C4-2B (cell line): ENCODE results near the gene CCSAP.

Experiments
- ZFX ChIP-seq: fragments of 450-650 bp; IDR thresholded peaks from 2 replicates; pipeline ENCODE4 v1.6.1; 2017
- TF ChIP-seq, protein P1 (sequence below): fragments of 450-650 bp; conservative IDR thresholded peaks from 2 replicates; pipeline ENCODE4 v1.5.1; 2017; ENCODE audit warnings: mild to moderate bottlenecking

GRCh38 chr1:229302740-229303139 is 40.1 kb downstream of the CCSAP start:
- TF ChIP-seq, protein P1, sequence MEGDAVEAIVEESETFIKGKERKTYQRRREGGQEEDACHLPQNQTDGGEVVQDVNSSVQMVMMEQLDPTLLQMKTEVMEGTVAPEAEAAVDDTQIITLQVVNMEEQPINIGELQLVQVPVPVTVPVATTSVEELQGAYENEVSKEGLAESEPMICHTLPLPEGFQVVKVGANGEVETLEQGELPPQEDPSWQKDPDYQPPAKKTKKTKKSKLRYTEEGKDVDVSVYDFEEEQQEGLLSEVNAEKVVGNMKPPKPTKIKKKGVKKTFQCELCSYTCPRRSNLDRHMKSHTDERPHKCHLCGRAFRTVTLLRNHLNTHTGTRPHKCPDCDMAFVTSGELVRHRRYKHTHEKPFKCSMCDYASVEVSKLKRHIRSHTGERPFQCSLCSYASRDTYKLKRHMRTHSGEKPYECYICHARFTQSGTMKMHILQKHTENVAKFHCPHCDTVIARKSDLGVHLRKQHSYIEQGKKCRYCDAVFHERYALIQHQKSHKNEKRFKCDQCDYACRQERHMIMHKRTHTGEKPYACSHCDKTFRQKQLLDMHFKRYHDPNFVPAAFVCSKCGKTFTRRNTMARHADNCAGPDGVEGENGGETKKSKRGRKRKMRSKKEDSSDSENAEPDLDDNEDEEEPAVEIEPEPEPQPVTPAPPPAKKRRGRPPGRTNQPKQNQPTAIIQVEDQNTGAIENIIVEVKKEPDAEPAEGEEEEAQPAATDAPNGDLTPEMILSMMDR: no peak
- no peak for TF ChIP-seq ZFX
